ELF-1 (cell line): ENCODE results near the gene EYS.
"Not testable (repeated sequence)": the region's sequence is repeated elsewhere in the genome, so short reads cannot be mapped to it uniquely, and the experiment has no call there.

ENCODE experiments used
- DNase-seq: peaks from one replicate; pipeline ENCODE4 v3.0.0-alpha.2; 2016; ENCODE audit warnings: low read depth, low spot score

The EYS gene

GRCh38 chr6:63856271-63856670 is 1850.8 kb downstream of the EYS start:
- DNase-seq: no peak

DNA sequence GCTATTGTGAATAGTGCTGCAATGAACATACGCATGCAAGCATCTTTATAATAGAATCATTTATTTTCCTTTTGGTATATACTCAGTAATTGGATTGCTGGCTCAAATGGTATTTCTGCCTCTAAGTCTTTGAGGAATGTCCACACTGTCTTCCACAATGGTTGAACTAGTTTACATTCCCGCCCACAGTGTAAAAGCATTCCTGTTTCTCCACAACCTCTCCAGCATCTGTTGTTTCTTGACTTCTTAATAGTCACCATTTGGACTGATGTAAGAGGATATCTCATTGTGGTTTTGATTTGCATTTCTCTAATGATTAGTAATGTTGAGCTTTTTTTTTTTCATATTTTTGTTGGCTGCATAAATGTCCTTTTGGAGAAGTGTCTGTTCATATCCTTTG is 1862.7 kb downstream of the EYS start:
- no peak for DNase-seq

GRCh38 chr6:63839485-63839884 is 1867.5 kb downstream of the EYS start:
- DNase-seq: no peak

DNA sequence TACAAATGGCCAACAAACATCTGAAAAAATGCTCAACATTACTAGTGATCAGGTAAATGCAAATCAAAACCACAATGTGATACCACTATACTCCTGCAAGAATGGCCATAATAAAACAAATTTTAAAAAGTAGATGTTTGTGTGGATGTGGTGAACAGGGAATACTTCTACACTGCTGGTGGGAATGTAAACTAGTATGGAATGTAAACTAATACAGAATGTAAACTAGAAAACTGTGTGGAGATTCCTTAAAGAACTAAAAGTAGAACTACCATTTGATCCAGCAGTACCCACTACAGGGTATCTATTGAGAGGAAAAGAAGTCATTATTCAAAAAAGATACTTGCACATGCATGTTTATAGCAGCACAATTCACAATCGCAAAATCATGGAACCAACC is 1878.3 kb downstream of the EYS start:
- not testable (repeated sequence) for DNase-seq

GRCh38 chr6:63824722-63825121 is 1882.3 kb downstream of the EYS start:
- DNase-seq: no peak

DNA sequence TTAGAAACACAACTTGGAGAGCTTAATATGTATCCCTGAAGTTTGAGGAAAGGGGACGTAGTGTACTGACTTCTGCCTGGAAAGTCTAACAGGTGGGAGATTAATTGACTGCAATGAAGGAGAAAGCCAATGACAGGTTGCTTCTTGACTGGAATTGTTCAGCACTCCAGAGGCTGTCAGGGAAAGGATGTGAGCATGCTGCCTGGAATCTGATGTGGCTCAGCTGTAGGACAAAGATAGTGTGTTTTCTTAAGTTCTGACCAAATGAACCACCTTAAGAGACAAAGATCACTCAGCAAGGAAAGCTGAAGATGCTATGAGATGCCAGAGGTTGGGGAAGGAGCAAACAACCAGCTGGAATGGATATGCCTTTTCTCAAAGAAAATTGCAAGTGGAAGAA is 1885.6 kb downstream of the EYS start:
- DNase-seq: no peak

GRCh38 chr6:63819831-63820230 is 1887.2 kb downstream of the EYS start:
- DNase-seq: no peak

DNA sequence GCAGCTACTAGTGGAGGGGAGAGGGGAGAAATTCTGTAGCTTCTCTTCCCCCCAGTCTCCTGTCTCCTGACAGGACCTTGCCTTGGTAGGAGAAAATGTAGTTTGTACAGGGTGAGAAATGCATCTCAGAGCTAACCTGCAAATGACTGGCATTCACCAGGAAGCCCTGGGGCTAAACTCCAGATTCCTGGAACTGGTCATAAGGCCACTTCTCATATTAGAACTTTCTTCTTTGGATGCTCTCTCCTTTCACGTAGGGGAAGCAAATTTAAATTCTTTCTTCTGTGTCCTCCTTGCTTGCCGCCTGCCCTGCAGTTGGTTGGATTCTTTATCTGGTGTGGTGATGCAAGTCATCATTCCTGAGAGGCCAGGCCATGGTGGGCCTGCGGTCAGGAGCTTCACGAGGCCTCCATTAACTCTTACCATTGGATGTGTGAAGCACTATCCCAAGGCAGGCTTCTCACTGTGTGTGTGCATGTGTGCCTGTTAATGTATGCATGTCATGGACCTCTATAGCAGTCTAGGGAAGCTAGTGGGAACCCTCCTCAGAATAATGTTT is 1889.5 kb downstream of the EYS start:
- DNase-seq: no peak

DNA sequence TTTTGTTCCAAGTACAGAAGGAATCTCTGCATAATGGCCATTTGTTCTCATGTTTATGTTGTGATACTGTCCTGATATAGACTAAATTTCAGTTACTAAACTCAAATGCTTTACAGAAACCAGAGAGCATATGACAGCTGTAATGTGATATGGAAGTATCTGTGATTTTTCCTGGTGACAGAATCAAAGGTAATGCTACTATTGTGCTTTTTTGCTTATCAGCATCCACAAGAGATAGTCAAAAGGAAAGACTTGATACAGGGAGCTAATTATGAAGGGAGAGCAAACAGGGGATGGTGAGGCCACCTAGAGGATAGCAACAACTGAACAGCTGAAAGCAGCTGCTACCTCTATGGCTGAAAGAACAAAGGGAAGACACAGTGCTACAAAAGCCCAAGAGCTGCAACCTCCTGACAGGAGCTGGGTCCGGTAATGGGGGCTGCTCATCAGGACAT is 1890.0 kb downstream of the EYS start:
- peak; percentile 45 for DNase-seq

GRCh38 chr6:63816401-63816981 is 1890.5 kb downstream of the EYS start:
- DNase-seq: no peak

- DNase-seq: no peak
Observed at GRCh38 chr6:63814459-63814858, 1892.6 kb downstream of the EYS start.

DNA sequence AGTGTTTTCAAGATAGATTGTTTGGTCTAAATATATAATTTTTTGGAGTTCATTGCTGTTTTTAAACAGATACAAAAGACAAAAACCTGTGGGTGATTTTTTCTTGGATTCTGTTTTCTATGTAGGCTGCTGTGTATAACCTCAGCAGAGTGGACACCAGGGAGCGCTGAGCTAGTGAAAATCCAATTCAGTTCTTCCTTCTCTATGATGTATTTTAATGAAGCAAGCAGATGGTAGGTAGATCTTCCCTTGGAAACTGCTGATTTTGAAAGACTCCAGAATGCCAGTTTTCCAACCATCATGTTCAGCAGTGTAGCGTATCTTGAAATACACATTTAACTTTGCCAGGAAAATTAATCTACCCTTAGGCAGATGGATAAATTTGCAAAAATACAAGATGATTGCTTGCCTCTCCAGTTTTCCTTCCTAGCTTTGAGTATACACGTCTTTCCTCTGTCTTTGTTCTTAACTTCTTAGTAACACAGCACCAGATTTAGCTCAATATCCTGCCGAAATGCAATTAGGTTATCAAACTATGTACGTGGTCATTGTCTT is 1893.4 kb downstream of the EYS start:
- DNase-seq: no peak

DNA sequence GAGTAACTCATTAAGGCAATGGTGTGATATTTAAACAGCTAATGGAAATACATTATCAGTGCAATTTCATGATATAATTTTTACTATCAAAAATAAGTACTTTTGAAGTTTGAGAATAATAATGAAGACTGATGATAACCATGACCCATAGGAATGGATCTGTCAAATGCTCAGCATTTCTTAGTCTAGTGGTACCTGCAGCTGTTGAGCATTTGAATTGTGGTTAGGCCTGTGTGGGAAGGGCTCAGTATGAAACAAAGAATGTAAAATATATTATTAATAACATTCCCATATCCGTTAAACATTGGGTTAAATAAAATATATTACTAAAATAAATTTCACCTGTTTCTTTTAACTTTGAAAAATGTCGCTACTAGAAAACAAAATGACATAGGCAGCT is 1898.5 kb downstream of the EYS start:
- no peak for DNase-seq

DNA sequence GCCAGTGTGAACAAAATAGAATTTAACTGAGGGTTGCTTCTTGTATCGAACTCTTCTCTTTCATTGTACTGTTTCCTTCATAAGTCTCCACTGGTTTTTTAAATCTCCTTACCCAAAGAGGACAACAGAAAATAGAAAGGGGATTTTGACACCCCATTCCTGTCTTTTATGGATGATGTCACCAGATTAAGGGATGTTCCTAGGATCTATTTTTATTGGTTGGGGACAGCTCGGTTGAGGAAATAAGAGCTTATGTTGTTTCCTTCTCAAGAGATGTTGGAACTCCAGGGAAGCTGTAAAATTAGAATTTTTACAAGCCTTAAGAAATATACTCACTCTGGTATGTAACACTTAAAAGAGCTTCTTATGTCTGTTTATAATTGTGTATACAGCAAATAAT is 1900.0 kb downstream of the EYS start:
- DNase-seq: no peak

- no peak for DNase-seq
Observed at GRCh38 chr6:63806573-63806913, 1900.5 kb downstream of the EYS start.

GRCh38 chr6:63805808-63806572 is 1901.0 kb downstream of the EYS start:
- DNase-seq: peak; percentile 13

GRCh38 chr6:63805345-63805744 is 1901.7 kb downstream of the EYS start:
- no peak for DNase-seq

DNA sequence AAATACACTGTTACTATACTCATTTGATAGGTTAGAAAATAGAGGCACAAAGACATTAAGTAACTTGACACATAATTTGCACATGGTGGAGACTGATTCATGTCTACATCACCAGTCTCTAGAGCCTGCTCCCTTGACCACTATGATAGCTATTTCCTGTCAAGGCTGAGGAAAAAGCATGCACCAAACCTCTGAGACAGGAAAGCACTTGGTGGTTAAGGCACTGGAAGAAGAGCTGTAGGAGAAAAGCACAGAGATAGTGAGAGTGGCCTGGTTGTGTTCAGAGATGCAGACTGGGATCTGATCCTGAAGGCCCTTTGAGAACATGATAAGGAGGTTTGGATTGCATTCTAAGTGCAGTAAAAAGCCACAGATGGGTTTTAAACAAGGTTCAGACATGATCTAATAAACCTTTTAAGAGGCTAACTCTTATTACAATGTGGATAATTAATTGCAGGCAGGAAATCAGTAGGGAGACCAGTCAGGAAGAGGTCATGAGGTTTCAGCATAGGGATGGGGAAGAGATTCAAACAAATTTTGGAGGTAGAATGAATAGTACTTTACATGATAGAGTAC is 1902.6 kb downstream of the EYS start:
- peak; percentile 5 for DNase-seq

GRCh38 chr6:63803371-63803770 is 1903.7 kb downstream of the EYS start:
- DNase-seq: no peak

- no peak for DNase-seq
Observed at GRCh38 chr6:63802606-63803206, 1904.3 kb downstream of the EYS start.

- DNase-seq: not testable (repeated sequence)
Observed at GRCh38 chr6:63800386-63800785, 1906.6 kb downstream of the EYS start.

DNA sequence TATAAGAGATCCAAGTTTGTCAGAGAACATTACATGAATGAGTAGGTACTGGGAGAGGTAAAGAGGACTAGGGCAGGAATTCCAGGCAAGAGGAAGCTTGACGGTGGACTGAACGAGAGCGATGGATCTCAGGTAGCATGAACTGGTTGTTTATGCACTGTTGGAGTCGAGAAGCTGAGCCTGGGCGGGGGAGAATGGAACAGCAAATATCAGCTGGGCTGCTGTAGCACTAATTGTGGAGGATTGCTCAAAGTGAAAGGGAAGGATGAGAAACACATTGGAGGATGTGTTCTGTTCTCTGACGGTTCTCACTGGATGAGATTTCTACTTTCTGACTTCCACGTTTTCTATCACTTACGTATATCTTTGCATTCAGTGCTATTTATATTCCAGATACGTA is 1907.2 kb downstream of the EYS start:
- no peak for DNase-seq
